ENCODE results near the gene M1AP. TPM values are rescaled to one million over a fixed set of nuclear protein-coding genes. Genes with fewer than 3 reads are reported as not detected.

Gene M1AP
- total and polyA plus RNA-seq, 5 donors from 2014 or later, result not detected

GRCh38 chr2:74572178-74572925, 75.8 kb downstream of the M1AP start:
- Mint-ChIP-seq H3K27ac (no peak overlapping the region), H3K27me3 (no peaks in the 10 kb centered on the region), H3K9me3 (peaks cover 0 to 2% (median 0%) of the 10 kb centered on the region in 7 donors), H3K4me1 (peaks cover 15 to 18% (median 17%) of the 10 kb centered on the region in 4 donors), H3K36me3 (no peaks in the 10 kb centered on the region), H3K4me3 (no peak overlapping the region)
- Histone ChIP-seq H3K4me1 (ENCODE audit: control insufficient read depth, insufficient read depth, low read length, poor library complexity, severe bottlenecking) (peaks cover 15% of the 10 kb centered on the region), H3K9me3 (ENCODE audit: control insufficient read depth in 2 of 2, low read length in 2 of 2) (no peaks in the 10 kb centered on the region), H3K27me3 (ENCODE audit: control insufficient read depth, insufficient read depth, low read length) (no peaks in the 10 kb centered on the region), H3K27ac (ENCODE audit: insufficient read depth, low read length, poor library complexity, severe bottlenecking) (no peak overlapping the region), H3K4me3 (ENCODE audit: low read depth, low read length) (no peak overlapping the region), H3K36me3 (ENCODE audit: control insufficient read depth, insufficient read depth, low read length) (no peaks in the 10 kb centered on the region)
- DNase-seq (no peak), ATAC-seq (ENCODE audit: low read depth in 2 of 2) (no peak)

DNA sequence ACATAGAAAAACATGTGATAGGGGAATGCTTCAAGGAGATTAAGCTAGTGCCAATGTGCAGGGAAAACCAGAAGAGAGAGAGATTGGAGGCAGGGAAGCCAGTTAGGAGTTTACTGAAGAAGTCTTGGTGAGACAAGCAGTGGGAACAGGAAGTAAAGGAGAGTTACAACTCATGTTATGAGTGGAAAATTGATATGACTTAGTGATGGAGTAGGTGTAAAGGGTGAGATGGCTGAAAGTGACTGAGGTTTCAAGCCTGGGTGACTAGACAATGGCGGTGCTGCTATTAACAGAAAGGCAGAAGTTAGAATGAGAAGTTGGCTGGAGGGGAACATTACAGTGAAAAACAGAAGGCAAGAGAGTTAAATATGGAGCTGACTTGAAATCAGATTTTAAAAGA, 77.1 kb downstream of the M1AP start:
- H3K36me3 Mint-ChIP-seq, result no peaks in the 10 kb centered on the region
- no peak overlapping the region for H3K27ac ChIP-seq (ENCODE audit: insufficient read depth, low read length, poor library complexity, severe bottlenecking)
- no peaks in the 10 kb centered on the region for H3K36me3 ChIP-seq (ENCODE audit: control insufficient read depth, insufficient read depth, low read length)
- no peak for ATAC-seq (ENCODE audit: low read depth in 2 of 2)
- H3K27me3 ChIP-seq (ENCODE audit: control insufficient read depth, insufficient read depth, low read length), result no peaks in the 10 kb centered on the region
- DNase-seq, result no peak
- no peaks in the 10 kb centered on the region for H3K27me3 Mint-ChIP-seq
- no peak overlapping the region for H3K4me3 Mint-ChIP-seq
- H3K27ac Mint-ChIP-seq, result no peak overlapping the region
- H3K4me1 ChIP-seq (ENCODE audit: control insufficient read depth, insufficient read depth, low read length, poor library complexity, severe bottlenecking), result peaks cover 15% of the 10 kb centered on the region
- peaks cover 0 to 2% (median 0%) of the 10 kb centered on the region in 7 donors for H3K9me3 Mint-ChIP-seq
- peaks cover 12 to 16% (median 15%) of the 10 kb centered on the region in 4 donors for H3K4me1 Mint-ChIP-seq
- H3K4me3 ChIP-seq (ENCODE audit: low read depth, low read length), result no peak overlapping the region
- H3K9me3 ChIP-seq (ENCODE audit: control insufficient read depth in 2 of 2, low read length in 2 of 2), result no peaks in the 10 kb centered on the region

GRCh38 chr2:74569686-74570085, 78.4 kb downstream of the M1AP start:
- Mint-ChIP-seq H3K9me3 (peaks cover 0 to 2% (median 0%) of the 10 kb centered on the region in 7 donors), H3K36me3 (no peaks in the 10 kb centered on the region), H3K27me3 (no peaks in the 10 kb centered on the region), H3K4me3 (no peak overlapping the region), H3K27ac (no peak overlapping the region), H3K4me1 (peaks cover 11 to 14% (median 13%) of the 10 kb centered on the region in 4 donors)
- no peak overlapping the region for H3K27ac ChIP-seq (ENCODE audit: insufficient read depth, low read length, poor library complexity, severe bottlenecking)
- H3K27me3 ChIP-seq (ENCODE audit: control insufficient read depth, insufficient read depth, low read length), result no peaks in the 10 kb centered on the region
- H3K36me3 ChIP-seq (ENCODE audit: control insufficient read depth, insufficient read depth, low read length), result no peaks in the 10 kb centered on the region
- H3K4me3 ChIP-seq (ENCODE audit: low read depth, low read length), result no peak overlapping the region
- ATAC-seq (ENCODE audit: low read depth in 2 of 2), result no peak
- no peak for DNase-seq
- peaks cover 14% of the 10 kb centered on the region for H3K4me1 ChIP-seq (ENCODE audit: control insufficient read depth, insufficient read depth, low read length, poor library complexity, severe bottlenecking)
- no peaks in the 10 kb centered on the region for H3K9me3 ChIP-seq (ENCODE audit: control insufficient read depth in 2 of 2, low read length in 2 of 2)

- Histone ChIP-seq H3K36me3 (ENCODE audit: control insufficient read depth, insufficient read depth, low read length) (no peaks in the 10 kb centered on the region), H3K27ac (ENCODE audit: insufficient read depth, low read length, poor library complexity, severe bottlenecking) (no peak overlapping the region), H3K9me3 (ENCODE audit: control insufficient read depth in 2 of 2, low read length in 2 of 2) (no peaks in the 10 kb centered on the region), H3K4me1 (ENCODE audit: control insufficient read depth, insufficient read depth, low read length, poor library complexity, severe bottlenecking) (no peaks in the 10 kb centered on the region), H3K4me3 (ENCODE audit: low read depth, low read length) (no peak overlapping the region), H3K27me3 (ENCODE audit: control insufficient read depth, insufficient read depth, low read length) (peaks cover 2% of the 10 kb centered on the region)
- Mint-ChIP-seq H3K27ac (no peak overlapping the region), H3K9me3 (peaks cover 0 to 2% (median 0%) of the 10 kb centered on the region in 7 donors), H3K4me3 (no peak overlapping the region), H3K4me1 (no peaks in the 10 kb centered on the region), H3K27me3 (no peaks in the 10 kb centered on the region), H3K36me3 (no peaks in the 10 kb centered on the region)
- ATAC-seq (ENCODE audit: low read depth in 2 of 2) (no peak), DNase-seq (no peak)
Measured at GRCh38 chr2:74567881-74568280, 80.2 kb downstream of the M1AP start.

DNA sequence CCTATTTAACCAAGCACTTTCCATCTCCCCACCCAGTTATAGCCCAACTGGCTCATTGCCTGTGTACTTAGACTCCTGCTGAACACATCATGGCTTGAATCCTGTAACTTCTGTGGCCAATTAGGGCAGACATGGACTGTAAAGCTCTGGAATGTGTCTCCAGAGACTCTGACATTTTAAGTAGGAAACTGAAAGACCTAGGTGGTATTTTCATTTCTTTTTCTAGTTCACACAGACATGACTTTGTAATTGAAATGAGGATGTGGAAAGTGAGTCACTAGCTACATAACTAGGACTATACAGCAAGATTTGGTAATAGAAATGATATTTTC, 81.4 kb downstream of the M1AP start:
- Histone ChIP-seq H3K36me3 (ENCODE audit: control insufficient read depth, insufficient read depth, low read length) (no peaks in the 10 kb centered on the region), H3K27me3 (ENCODE audit: control insufficient read depth, insufficient read depth, low read length) (peaks cover 2% of the 10 kb centered on the region), H3K4me1 (ENCODE audit: control insufficient read depth, insufficient read depth, low read length, poor library complexity, severe bottlenecking) (no peaks in the 10 kb centered on the region), H3K9me3 (ENCODE audit: control insufficient read depth in 2 of 2, low read length in 2 of 2) (no peaks in the 10 kb centered on the region), H3K27ac (ENCODE audit: insufficient read depth, low read length, poor library complexity, severe bottlenecking) (no peak overlapping the region), H3K4me3 (ENCODE audit: low read depth, low read length) (no peak overlapping the region)
- Mint-ChIP-seq H3K4me3 (no peak overlapping the region), H3K27ac (no peak overlapping the region), H3K36me3 (peaks cover 3% of the 10 kb centered on the region), H3K4me1 (no peaks in the 10 kb centered on the region), H3K9me3 (peaks cover 0 to 2% (median 0%) of the 10 kb centered on the region in 7 donors), H3K27me3 (no peaks in the 10 kb centered on the region)
- DNase-seq, result no peak
- no peak for ATAC-seq (ENCODE audit: low read depth in 2 of 2)

DNA sequence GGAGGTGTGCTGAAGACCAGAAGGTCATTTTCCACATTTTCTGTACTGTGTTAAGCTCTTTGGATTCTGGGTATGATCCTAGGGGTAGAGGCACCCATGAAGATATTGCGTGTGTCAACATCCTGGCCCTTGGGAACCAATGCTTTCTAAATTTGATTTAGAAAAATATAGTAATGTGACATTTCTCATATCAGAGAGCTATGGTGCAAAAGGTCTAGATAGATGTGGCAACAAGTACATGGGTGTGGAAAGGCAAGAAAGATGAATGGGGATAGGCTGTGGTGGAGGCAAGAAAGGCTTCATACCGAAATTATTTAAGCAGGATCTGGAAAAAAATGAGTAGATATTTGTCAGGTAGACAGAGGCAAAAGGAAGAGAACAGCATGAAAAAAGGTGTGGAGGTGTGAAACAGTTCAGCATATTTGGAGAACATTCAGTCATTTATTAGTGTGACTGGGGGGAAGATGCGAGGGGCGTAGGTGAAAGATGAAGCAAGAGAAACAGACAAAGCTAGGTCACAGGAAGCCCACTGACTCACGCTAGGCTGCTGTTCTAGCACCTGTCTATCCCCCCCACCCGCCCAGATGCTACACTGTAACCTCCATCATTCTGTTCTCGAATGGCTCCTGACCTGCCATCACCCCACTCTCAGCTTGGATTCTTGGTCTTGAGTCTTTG, 81.9 kb downstream of the M1AP start:
- H3K4me3 Mint-ChIP-seq, result no peak overlapping the region
- no peaks in the 10 kb centered on the region for H3K36me3 ChIP-seq (ENCODE audit: control insufficient read depth, insufficient read depth, low read length)
- H3K4me1 Mint-ChIP-seq, result no peaks in the 10 kb centered on the region
- no peaks in the 10 kb centered on the region for H3K4me1 ChIP-seq (ENCODE audit: control insufficient read depth, insufficient read depth, low read length, poor library complexity, severe bottlenecking)
- H3K9me3 ChIP-seq (ENCODE audit: control insufficient read depth in 2 of 2, low read length in 2 of 2), result no peaks in the 10 kb centered on the region
- DNase-seq (no peak), ATAC-seq (ENCODE audit: low read depth in 2 of 2) (no peak)
- no peak overlapping the region for H3K27ac Mint-ChIP-seq
- H3K27me3 ChIP-seq (ENCODE audit: control insufficient read depth, insufficient read depth, low read length), result peaks cover 2% of the 10 kb centered on the region
- peaks cover 5% of the 10 kb centered on the region for H3K36me3 Mint-ChIP-seq
- no peaks in the 10 kb centered on the region for H3K27me3 Mint-ChIP-seq
- H3K4me3 ChIP-seq (ENCODE audit: low read depth, low read length), result no peak overlapping the region
- H3K27ac ChIP-seq (ENCODE audit: insufficient read depth, low read length, poor library complexity, severe bottlenecking), result no peak overlapping the region
- peaks cover 0 to 2% (median 0%) of the 10 kb centered on the region in 7 donors for H3K9me3 Mint-ChIP-seq

GRCh38 chr2:74564222-74564621, 83.9 kb downstream of the M1AP start:
- H3K27me3 ChIP-seq (ENCODE audit: control insufficient read depth, insufficient read depth, low read length), result peaks cover 2% of the 10 kb centered on the region

More at GRCh38 chr2:74564222-74564621, 83.9 kb downstream of the M1AP start:
- no peak overlapping the region for H3K4me3 ChIP-seq (ENCODE audit: low read depth, low read length)
- Mint-ChIP-seq H3K9me3 (peaks cover 0 to 2% (median 0%) of the 10 kb centered on the region in 7 donors), H3K27me3 (no peaks in the 10 kb centered on the region), H3K4me1 (peaks cover 0 to 4% (median 0%) of the 10 kb centered on the region in 4 donors), H3K4me3 (no peak overlapping the region), H3K27ac (peak overlapping the region in 1 of 3 donors; percentile 54), H3K36me3 (peaks cover 5% of the 10 kb centered on the region)
- no peak overlapping the region for H3K27ac ChIP-seq (ENCODE audit: insufficient read depth, low read length, poor library complexity, severe bottlenecking)
- ATAC-seq (ENCODE audit: low read depth in 2 of 2) (no peak), DNase-seq (no peak)
- H3K9me3 ChIP-seq (ENCODE audit: control insufficient read depth in 2 of 2, low read length in 2 of 2), result no peaks in the 10 kb centered on the region
- H3K36me3 ChIP-seq (ENCODE audit: control insufficient read depth, insufficient read depth, low read length), result no peaks in the 10 kb centered on the region
- no peaks in the 10 kb centered on the region for H3K4me1 ChIP-seq (ENCODE audit: control insufficient read depth, insufficient read depth, low read length, poor library complexity, severe bottlenecking)

All from CD4-positive, CD25-positive, alpha-beta regulatory T cell (primary cell).